ENCODE data around the gene ATOX1. TPM values are rescaled to one million over a fixed set of nuclear protein-coding genes. Genes with fewer than 3 reads are reported as not detected.

The ATOX1 gene
- total and polyA plus RNA-seq, 2 of the 8 experiments (the other 6 are each of a cell fraction or from before 2014, with no cell fraction given): 79.9 to 232 TPM

DNA sequence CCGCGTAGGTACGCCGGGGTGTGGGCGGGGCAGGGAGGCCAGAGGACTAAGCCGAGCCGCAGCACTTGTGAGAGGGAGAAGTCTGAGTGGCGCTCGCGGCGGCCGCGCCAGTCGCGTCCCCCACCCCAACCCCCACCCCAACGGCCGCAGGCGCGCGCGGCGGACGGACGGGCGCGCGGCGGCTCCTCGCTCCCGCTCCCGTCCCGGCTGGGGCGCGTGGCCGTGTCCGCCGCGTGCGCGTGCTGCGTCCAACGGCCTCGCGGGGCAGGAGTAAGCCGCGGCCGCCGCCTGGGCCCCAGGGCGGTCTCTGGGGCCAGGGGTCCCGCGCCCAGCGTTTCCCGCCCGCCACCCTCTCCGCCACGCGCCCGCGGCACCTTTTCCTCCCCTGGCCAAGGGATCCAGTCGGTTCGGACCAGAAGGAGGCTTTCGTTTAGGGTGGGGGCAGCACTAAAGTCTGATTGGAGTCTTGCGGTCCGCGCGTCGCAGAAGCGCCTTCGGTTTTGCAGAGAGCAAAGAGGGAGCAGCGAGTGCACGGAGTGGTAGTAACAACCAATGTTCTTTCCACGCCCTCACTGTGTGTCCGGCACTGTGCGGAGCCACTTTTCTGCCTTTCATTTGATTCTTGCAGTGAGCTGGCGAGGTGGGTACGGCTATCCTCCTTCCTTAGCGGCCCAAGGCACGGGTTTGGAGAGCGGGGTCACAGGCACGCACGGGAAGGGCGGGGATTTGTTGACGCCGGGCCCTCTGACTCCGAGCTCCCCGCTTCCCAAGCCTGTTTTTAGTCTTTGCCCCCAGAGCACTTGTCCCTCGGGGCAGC, 13.8 kb upstream of the ATOX1 start (continued):
- no peak for TF ChIP-seq SIN3A (conservative IDR thresholded peaks at IDR 0.05 in 1 of 2, IDR thresholded peaks at IDR 0.05 in 1 of 2; ENCODE audit: low read depth in 1 of 2, low read length in 2 of 2)
- TF ChIP-seq RNF2 (IDR thresholded peaks at IDR 0.05; ENCODE audit: borderline replicate concordance, low read depth, low read length, missing control alignments, poor library complexity, severe bottlenecking): no peak
- no peak for TF ChIP-seq CHD1 (IDR thresholded peaks at IDR 0.05; ENCODE audit: low read depth, low read length)
- TF ChIP-seq GABPA (IDR thresholded peaks at IDR 0.05; ENCODE audit: borderline replicate concordance, insufficient read depth, low read length): no peak
- TF ChIP-seq CBX8 (IDR thresholded peaks at IDR 0.05; ENCODE audit: borderline replicate concordance, low read depth, low read length): no peak
- TF ChIP-seq SUZ12 (IDR thresholded peaks at IDR 0.05; ENCODE audit: low read length): no peak
- TF ChIP-seq ZNF274 (IDR thresholded peaks at IDR 0.05; ENCODE audit: borderline replicate concordance, extremely low read depth, low read length): no peak
- TF ChIP-seq RBBP5 (IDR thresholded peaks at IDR 0.05; ENCODE audit: borderline replicate concordance, low read depth, low read length): peak; percentile 67
- TF ChIP-seq HDAC2 (IDR thresholded peaks at IDR 0.05; ENCODE audit: borderline replicate concordance in 1 of 2, low read depth in 2 of 2, low read length in 2 of 2): no peak; a peak in 2 of 4 replicates
- no peak for TF ChIP-seq NANOG (IDR thresholded peaks at IDR 0.05; ENCODE audit: insufficient read depth, low read depth, low read length, poor library complexity, severe bottlenecking)
- no peak for TF ChIP-seq CHD2 (IDR thresholded peaks at IDR 0.05; ENCODE audit: low read length)
- no peak for TF ChIP-seq BACH1 (IDR thresholded peaks at IDR 0.05; ENCODE audit: low read length)
- no peak for TF ChIP-seq MAFK (IDR thresholded peaks at IDR 0.05; ENCODE audit: low read depth, low read length)
- TF ChIP-seq, protein P1, sequence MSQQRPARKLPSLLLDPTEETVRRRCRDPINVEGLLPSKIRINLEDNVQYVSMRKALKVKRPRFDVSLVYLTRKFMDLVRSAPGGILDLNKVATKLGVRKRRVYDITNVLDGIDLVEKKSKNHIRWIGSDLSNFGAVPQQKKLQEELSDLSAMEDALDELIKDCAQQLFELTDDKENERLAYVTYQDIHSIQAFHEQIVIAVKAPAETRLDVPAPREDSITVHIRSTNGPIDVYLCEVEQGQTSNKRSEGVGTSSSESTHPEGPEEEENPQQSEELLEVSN (IDR thresholded peaks at IDR 0.05): no peak; the same call in none of the 2 replicates

Data from H1 (cell line).